ENCODE results near the gene GNB3. TPM values are rescaled to one million over a fixed set of nuclear protein-coding genes. Genes with fewer than 3 reads are reported as not detected.

Gene GNB3
- total RNA-seq: under 1 TPM in 2 of 4 donors, not detected in 2; 0.38 to 0.88 TPM

DNA sequence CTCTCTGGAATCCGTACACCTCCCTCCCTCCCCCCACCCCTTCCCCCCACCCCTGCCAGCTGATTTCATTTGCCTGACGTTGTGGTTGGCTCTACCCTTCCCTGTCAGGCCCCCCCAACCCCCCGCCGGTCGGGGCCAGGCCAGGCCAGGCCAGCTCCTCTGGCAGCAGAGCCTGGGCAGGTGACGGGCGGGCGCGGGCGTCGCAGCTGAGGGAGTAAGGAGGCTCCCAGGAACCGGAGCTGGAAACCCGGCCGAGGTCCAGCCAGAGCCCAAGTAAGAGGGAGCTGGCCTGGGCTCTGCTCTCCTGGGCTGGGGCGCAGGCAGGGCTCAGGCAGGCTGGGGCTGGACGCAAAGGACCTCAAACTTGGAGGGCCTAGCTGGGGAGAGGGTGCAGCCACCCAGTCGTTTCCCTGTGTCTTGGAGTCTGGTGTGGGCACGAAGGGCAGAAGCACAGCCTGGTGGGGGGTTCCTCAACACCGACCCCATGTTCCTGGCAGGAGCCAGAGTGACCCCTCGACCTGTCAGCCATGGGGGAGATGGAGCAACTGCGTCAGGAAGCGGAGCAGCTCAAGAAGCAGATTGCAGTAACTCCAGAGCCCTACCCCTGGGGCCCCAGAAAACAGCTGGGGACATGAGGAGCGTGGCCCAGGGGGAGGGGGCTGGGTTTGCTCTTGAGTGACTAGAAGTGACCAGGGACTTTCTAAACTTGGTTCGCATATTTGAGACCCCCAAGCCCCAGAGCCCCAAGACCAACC is at the start of gene GNB3:
Gene GNB3 (plus strand): TSS at position 165 of the 755 bp plus-strand sequence. CDS start 363 bp downstream, at position 528.
- TF ChIP-seq, protein P1, sequence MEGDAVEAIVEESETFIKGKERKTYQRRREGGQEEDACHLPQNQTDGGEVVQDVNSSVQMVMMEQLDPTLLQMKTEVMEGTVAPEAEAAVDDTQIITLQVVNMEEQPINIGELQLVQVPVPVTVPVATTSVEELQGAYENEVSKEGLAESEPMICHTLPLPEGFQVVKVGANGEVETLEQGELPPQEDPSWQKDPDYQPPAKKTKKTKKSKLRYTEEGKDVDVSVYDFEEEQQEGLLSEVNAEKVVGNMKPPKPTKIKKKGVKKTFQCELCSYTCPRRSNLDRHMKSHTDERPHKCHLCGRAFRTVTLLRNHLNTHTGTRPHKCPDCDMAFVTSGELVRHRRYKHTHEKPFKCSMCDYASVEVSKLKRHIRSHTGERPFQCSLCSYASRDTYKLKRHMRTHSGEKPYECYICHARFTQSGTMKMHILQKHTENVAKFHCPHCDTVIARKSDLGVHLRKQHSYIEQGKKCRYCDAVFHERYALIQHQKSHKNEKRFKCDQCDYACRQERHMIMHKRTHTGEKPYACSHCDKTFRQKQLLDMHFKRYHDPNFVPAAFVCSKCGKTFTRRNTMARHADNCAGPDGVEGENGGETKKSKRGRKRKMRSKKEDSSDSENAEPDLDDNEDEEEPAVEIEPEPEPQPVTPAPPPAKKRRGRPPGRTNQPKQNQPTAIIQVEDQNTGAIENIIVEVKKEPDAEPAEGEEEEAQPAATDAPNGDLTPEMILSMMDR (IDR thresholded peaks at IDR 0.05; ENCODE audit: low read depth): no peak

DNA sequence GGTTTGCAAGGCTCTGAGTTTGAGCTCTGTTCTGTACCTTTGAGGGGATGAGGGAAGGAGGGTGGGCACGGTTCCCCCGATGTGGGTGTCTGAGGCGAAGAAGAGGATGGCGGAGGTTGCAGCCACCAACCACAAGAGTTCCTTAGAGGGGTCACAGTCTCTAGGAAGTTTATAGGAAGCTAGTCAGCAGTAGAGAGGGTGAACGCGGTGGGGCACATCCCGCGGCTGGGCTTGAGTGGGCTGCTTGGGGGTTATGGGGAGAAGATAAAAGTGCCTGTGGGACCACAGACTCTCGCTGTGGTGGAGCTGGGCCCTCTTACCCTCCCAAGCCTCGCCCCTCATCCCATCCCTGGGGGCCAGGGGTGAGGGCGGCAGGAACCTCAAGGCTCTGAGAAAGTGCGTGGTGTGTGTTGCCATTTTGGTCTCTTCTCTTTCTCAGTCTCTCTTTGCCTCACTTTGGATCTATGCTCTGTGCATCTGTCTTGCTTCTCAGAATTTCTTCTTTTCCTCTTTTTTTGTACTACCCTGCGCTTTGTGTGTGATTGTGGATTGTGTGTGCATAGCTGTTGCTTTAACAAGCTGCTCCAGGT is 48.7 kb upstream of the GNB3 start:
- TF ChIP-seq, protein P1 (IDR thresholded peaks at IDR 0.05; ENCODE audit: low read depth): no peak

DNA sequence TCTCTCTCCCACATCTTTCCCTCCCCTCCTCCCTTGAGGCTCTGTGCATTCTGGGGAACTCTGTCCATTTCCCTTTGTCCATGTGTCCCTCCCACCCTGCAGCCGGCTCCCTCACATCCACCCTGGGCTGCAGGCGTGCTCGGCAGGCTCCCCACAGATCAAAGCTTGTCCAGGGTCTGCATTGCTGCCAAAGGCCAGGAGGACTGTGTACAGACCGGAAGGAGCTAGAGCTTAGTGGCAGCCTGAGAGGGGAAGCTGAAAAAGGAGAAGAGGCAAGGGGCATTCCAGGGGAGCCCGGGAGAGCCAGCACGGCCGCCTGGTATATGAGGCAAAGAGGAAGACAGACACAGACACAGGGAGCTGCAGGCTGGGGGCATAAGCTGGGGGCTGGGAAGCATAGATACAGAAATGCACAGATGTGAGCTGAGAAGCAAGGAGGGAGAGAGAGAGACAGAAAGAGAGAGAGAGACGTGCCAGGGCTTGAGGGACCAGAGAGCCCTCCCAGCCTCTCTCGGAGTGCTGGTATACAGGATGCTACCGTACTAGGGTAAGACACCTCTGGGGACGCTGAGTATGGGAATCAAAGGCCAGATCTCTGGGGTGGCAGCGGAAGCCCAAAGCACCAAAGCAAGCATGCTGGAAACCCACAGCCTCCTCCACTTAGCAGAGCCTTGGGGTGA is 48.1 kb upstream of the GNB3 start:
- TF ChIP-seq, protein P1 (IDR thresholded peaks at IDR 0.05; ENCODE audit: low read depth): no peak

DNA sequence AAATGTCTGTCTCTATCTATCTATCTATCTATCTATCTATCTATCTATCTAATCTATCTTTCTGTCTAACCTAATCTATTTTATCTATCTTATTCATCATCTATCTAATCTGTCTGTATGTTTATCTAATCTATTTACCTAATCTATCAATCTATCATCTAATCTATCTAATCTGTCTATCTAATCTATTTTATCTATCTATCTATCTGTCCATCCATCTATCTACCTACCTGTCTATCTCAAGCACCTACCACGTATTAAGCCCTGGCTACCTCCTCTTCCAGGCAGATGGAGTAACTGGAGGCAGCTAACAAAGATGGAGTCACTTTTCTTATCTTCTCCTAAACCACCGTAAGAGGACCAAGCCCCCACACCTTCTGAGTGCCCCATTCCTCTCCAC is 45.6 kb upstream of the GNB3 start:
- TF ChIP-seq, protein P1 (IDR thresholded peaks at IDR 0.05; ENCODE audit: low read depth): no peak

DNA sequence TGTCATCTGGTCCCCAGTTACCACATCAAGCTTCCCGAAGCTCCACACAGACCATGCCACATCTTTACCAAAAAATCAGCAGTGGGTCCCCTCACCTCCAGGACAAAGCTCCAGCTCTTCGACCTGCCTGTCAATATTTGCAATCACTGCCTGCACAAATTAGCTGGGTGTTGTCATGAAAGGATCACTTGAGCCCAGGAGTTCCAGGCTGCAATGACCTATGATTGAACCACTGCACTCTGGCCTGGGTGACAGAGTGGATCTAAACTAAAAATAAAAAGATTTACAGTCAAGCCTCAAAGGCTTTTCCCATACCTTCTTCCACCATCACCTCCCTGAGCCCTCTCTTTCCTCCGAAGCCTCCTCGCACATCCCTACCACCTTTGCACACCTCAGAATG is 44.1 kb upstream of the GNB3 start:
- TF ChIP-seq, protein P1 (IDR thresholded peaks at IDR 0.05; ENCODE audit: low read depth): no peak

DNA sequence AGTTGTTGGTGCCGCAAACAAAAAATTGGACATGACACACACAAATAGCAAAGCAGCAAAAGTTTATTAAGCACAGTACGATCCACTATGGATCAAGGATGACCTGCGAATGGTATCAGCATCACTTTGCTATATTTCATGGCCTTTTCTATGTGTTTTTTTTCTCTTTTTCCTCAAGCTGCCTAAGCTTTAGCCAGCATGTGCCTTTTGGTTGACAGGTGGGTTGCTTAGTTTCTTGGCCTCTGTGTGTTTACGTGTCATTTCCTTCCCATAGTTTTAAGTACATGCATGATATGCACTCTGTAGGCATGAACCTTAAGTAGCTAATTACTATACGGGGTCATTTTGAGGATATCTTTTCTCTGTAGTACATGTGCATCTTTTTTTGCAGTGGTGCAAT is 41.6 kb upstream of the GNB3 start:
- TF ChIP-seq, protein P1 (IDR thresholded peaks at IDR 0.05; ENCODE audit: low read depth): no peak

DNA sequence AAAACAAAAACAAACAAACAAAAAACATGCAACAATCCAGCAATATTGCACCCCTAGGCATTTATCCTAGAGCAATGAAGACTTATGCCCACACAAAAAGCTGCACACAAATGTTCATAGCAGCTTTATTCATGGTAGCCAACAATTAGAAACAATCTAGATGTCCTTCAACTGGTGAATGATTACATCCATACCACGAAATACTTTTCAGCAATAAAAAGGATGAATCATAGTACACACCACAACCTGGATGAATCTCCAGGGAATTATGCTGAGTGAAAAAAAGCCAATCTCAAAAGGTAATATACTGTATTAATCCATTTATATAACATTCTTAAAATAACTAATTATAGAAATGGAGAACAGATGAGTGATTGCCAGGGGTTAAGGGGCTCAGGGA is 33.6 kb upstream of the GNB3 start:
- TF ChIP-seq, protein P1 (IDR thresholded peaks at IDR 0.05; ENCODE audit: low read depth): no peak

All from subcutaneous adipose tissue (tissue), 4 donors.